Mesenteric fat pad (tissue), 1 donor: ENCODE results near the gene FYCO1. TPM values are rescaled to one million over a fixed set of nuclear protein-coding genes. Genes with fewer than 3 reads are reported as not detected.
A peak's percentile ranks its signal among the peaks of the same experiment; 100 is the strongest.

Source experiments
- DNase-seq: peaks from one replicate; pipeline ENCODE4 v3.0.0-alpha.2; 2020; ENCODE audit warnings: low spot score
- total RNA-seq: library from RNA; stranded (reverse); fragmentation: NEBNext Ultra II Directional; extraction: Animal tissue kit (Norgen Biotek cat#: 25700); gene quantifications from one replicate; pipeline ENCODE4 v1.2.1, GENCODE V29; 2021
- donor health status: DM: yes; HTN: yes; CAD: no.

FYCO1 gene
- total RNA-seq, 1 donor from 2014 or later = 43.5 TPM

DNA sequence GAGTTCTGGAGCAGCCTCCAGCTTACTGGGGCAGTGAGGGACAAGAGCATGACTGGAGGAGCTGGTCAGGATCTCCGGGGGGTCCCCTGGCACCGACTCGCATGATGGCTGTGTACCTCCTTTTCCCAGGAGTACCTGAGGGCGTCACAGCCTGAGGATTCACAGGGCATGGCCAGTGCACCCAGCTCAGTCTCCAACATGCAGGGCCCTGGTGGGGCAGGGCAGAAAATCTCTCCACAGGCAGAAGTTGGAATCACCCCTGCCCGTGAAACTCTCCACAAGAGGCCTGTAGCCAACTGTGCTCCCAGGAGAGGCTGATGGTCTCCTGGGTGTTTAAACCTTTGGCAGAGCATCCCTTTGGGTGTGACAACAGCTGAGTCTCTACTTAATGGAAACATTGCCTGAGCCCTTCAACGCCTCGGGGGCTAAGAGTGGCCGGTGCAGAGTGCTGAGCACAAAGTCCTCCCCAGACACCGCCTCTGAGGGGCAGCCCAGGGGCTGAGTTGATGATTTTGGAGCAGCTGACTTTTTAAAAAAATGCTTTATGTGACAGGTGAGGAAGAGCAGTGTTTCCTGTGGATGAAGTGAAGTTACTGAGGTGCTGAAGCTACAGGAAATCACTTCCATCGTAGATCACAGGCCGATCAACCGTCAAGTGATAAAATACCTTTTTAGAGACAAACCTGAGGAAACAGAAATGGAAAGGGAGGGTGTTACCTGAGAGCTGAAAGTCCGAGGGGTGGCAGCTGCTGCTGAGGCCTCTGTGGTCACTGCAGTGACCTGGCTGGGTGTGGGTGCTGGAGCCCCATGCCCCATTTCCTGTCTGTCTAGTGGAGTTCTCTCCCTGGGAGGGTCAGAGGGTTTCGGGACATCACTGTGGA lies 74.2 kb downstream of the FYCO1 start:
- peak; percentile 78 for DNase-seq

DNA sequence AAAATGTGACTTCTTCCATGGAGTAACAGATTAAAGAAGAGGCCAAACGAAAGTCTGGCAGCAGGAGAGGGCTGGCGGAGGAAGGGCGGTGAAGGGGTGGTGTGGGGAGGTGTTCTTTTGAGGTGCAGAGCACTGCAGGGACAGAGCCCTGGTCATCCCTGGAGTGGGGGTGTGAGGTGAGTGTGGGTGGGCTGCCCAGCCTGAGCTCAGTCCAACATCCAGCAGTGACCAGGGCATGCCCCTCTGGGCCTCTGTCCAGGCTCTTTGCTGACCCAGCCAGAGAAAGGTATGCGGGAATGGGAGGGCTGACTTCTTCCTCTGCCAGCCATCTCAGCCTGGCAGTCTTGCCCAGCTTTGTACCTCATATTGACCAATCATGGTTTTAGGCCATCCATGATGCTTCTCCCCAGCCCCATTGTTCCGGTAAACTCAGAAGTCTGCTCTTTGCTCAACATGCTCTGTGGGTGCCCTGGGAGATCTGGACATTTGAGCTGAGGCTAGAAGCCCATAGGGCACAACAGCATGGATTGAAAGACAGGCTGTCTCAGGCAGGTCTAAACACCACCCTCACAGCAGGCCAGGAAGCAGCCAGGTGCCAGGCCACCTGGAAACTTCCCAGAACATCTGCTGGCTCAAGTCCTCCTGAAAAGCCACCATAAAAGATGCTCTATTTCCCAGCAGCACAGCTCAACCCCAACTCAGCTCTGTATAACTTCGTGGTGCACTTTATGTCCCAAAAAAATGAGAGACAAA lies 78.3 kb downstream of the FYCO1 start:
- DNase-seq = peak; percentile 49

DNA sequence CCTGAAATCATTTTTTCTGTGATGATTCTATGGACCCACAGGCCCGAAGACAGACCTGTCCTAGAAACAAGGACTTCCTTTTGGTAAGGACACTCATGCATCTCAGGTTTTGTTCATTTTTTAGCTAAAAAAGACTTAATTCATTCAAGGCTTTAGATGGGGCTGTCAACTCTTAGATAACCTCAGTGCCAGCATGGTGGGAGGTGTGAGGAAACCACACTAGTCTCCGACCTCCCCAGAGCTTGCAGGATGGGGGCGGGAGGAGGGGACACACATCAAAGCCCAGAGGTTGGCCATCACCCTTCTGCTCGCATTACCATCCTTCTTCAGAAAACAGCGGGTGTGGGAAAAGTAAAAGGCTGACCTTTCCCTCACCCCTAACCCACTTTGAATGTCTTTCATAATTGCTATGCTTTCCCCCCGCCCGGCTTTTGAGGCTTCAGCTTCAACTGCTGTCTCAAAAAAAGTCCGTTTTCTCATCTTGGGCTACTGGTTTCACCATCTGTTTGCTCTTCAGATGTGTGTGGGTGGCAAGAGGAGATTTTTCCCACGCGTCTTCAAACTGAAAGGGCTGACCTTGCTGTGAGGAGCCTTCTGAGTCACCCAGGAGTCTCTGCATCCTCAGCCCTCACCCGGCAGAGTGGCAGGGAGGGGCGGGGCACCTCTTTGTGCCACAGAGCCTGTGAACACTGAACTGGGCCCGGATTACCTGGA lies 79.9 kb downstream of the FYCO1 start:
- DNase-seq = peak; percentile 72

DNA sequence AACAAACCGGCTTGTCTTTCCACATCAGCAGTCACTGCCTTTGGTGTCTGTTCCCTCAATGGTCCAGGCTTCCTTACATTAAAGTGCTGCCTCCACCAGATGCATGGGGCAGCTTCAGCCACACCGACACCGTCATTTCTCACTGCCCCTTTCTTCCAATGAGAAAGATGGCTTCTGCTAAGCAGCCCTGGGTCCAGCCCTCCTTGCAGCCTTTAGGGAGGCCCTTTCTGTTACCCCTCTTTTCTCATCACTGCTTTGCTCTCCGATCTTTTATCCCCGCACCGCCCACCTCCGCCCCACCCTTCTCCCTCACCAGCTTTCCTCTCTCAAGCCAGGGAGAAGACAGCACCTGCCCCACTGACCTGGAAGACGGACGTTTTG lies 80.6 kb downstream of the FYCO1 start:
- DNase-seq = peak; percentile 65

DNA sequence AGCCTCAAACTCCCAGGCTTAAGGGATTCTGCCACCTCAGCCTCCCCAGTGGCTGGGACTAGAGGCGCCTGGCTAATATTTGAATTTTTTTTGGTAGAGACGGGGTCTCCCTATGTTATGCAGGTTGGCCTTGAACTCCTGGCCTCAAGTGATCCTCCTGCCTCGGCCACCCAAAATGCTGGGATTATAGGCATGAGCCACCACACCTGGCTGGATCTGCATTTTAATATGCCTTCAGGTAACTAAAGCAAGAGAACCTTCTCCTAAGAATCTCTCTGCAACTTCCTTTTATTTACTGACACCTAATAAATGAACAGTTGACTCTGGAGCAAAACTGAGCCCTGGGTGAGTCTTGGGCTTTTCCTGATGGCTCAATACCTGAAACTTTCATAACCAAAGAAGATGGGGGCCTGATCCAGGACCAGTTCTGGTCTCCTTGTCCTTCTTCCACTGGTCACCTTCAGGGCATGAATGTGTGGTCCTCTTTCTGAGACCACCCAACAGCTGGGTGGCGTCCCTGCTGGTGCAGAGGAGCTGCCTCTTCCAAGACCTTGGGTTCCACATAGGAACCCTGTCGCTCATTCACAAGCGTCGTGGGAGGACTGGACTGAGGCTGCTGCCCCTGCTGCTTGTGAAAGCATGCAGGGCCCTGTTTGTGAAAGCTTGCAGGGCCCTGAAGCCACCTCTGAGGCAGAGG lies 81.1 kb downstream of the FYCO1 start:
- DNase-seq = peak; percentile 51

DNA sequence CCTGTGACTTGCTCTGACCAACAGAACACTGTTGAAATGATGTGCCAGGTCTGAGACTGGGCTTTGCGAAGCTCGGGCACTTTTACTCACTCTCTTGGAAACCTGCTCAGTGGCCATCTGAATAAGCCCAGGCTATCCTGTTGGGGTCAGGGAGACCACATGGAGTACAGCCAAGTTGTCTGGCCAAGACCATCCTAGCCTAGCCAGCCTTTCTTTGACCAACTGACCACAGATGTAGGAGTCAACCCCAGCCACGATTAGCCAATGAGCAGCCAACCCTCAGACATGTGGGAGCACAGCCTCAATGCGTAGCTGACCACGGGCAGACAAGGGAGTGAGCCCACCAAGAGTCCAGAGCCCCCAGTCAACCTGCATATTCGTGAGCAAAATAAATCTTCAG lies 83.2 kb downstream of the FYCO1 start:
- peak; percentile 75 for DNase-seq

DNA sequence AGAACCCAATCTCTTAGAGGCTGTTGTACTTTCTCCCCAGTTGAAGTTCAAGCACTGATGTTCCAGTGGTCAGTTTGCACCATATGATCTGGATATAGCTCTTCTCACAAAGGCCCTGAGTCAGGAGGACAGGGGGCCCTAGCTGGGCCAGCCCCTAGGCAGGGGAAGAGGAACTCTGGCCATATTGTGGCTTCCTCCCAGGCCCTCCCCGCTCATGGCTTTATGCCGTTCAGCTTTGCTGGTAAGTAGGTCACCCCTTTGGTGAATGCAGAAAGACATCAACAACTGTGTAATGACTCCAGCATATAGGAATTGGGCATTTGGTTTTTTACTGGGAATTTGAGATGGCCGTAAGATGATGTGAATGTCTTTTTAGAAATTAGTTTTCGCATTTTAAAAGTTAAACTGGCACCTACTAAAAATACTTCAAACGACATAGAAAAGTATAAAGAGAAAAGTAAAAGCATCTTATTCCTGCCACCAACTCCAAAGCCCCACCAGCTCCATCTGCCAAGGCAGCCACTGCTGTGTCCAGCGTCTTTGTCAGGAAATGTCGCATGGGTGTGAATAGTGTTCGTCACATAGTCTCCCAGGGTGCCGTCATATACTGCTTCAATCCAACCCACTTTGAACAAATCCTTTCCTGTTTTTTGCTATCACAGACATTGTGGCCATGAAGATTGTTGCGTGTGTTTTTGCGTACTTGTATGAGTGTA lies 84.0 kb downstream of the FYCO1 start:
- DNase-seq = peak; percentile 62

DNA sequence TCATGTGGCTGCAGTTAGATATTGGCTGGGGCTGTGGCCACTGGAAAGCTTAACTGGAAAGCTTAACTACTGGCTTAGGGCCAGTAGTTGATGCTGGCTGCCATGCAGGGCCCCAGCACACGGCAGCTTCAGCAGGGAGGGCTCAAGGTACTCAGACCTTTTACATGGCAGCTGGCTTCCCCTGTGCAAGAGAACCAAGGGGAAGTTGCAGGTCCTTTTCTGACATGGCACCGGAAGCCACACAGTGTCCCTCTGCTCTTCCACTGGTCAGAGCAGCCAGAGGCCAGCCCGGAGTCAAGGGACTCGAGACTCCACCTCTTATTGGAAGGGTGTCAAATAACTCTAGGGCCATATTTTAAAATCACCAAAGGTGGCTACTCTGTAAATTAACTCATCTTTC lies 84.7 kb downstream of the FYCO1 start:
- peak; percentile 62 for DNase-seq

DNA sequence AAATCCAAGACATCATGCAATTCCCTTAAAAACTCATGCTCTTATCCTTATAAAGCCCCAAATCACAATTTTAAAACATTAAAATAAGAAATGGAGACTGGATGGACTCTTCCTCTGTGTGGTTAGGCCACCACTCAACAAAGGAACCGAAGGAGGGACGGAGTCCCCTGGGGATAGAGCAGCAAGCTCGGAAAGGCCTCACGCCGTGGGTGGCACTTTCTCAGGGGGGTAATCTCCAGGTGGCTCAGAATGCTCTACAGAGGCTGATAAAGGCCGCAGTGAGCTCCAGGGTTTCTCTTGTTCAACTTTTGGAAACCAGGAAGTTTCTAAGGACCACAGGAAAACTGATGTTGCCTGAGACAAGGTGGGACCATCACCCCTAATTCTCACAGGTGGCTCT lies 86.1 kb downstream of the FYCO1 start:
- DNase-seq = peak; percentile 45

DNA sequence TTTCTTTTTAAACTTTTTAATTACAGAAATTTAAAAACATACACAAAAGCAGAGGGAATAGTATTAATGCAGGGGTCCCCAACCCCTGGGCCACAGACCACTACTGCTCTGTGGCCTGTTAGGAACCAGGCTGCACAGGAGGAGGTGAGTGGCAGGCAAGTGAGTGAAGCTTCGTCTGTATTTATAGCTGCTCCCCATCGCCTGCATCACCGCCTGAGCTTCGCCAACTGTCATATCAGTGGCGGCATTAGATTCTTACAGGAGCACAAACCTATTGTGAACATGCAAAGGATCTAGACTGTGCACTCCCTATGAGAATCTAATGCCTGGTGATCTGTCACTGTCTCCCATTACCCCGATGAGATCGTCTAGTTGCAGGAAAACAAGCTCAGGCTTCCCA lies 86.9 kb downstream of the FYCO1 start:
- peak; percentile 37 for DNase-seq

DNA sequence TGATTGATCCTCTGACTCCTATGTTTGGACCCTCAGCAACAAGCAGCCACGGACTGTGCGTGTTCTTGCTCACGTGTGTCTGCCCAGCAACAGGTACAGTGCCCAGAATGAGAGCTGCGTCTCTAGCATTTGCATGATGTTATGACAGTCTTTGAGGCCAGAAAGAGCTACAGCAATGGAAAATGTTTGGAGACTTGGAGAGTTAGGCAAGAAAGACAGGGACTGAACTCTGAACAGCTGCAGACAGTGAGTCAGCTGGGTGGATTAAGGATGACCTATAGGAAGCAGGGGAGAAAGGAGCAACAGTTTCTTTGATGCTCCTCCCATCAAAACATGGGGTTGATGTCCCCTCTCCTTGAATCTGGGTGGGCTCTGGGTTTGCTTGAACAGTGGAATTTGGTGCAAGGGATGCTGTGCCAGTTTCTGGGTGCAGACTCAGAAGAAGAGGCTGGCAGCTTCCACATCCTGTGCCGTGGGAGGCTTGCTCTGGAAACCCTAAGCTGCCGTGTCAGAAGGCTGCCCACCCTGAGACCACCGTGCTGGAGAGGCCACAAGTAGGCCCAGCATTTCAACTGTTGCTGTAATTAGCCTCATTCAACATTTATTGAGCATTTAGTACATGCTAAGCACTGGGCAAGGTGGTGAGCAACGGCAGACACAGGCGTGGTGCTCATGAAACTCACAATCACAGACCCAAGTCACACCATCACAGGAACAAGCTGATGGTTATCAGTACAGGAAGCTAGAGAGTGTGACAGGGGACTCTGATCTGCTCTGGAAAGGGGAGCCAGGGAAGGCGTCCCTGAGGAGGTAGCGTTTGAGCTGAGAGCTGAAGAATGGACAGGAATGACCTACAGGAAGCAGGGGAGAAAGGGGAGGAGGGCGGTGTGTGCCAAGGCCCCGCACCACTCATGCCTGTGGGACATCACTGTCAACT lies 87.6 kb downstream of the FYCO1 start:
- peak; percentile 60 for DNase-seq

DNA sequence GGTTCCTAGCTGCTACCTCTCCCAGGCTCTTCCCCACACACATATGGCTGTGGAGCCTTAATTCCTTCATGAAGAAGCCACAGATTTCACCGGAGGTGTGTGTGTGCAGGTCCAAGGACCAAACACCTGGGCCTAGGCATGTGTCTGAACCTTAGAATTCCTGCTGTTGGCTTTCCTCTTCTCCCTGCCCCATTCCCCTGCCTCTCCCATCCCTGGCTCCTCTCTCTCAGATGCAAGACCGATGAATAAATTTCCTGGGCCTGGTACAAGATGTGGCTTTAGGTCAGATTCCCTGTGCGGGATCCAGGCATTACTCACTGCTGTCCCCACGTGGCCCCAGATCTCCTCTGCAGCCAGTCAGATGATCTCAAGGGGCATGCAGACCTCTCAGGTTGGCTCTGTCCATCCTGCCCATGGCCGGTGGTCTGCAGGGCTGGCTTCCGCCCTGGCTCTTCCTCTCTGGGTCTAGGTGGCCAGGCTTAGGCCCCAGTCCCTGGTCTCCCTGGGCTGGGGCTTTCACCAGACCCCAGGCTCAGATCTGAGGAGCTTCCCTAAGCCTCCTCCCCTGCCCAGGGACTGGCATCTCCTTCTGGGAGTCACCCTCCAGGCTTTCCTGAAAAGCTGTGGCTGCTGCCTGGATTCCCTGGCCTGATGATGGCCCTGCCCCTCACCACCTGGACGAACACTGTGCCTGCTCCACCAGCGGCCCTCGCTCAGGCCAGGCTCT lies 88.8 kb downstream of the FYCO1 start:
- DNase-seq = no peak

DNA sequence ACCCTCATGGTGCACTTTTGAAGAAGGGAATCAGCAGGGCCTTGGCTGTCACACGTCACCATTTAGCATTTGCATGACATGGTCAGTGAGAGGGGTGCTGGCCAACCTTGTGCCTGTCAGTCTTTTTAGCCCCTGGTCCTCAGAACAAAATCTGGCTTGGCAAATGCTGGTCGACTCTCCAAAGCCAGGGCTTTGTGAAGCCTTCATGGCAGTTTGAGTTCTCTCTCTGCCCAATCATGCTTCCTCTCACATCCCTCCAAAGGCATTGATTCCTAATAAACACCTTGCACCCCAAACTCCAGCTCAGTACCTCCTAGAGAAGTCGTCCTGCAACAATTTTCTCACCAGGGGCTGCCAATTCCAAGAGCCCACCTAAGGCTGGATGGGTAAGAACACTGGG lies 89.9 kb downstream of the FYCO1 start:
- no peak for DNase-seq

DNA sequence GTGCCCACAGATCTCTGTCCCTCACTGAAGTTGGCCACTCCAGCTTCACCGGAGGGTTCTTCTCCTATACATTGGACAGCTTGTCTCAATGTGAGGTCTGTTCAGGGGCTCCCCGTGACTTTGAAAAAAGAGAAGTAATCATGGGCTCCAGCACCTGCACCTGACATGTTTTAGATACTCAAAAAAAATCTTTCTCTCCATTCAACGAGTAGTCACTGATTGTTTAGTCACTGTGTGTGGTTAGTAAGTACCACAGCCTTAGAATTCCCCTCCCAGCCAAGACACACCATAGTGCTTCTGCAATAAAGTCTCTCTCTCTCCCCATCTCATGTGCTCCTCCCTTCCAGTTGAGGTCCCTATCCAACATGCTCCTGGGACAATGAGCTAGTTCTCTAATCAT lies 90.7 kb downstream of the FYCO1 start:
- DNase-seq = no peak

DNA sequence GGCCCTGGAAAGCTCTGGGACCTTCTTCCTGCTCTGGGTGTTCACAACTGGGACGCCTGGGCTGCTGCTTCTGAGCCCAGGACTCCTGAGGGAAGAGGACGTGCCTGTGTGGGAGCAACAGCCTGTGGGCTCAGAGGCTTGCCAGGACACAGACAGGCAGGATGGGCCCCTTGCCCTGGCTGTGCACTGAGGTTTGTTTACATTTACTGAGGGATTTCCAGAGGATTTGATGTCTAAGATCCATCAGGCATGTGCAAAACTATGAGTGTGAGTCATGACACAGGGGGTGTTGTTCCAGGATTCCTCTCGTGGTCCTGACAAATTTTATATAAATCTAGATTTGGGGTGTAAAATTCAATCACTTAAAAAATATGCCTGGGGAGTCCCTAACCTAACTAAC lies 98.7 kb downstream of the FYCO1 start:
- no peak for DNase-seq

DNA sequence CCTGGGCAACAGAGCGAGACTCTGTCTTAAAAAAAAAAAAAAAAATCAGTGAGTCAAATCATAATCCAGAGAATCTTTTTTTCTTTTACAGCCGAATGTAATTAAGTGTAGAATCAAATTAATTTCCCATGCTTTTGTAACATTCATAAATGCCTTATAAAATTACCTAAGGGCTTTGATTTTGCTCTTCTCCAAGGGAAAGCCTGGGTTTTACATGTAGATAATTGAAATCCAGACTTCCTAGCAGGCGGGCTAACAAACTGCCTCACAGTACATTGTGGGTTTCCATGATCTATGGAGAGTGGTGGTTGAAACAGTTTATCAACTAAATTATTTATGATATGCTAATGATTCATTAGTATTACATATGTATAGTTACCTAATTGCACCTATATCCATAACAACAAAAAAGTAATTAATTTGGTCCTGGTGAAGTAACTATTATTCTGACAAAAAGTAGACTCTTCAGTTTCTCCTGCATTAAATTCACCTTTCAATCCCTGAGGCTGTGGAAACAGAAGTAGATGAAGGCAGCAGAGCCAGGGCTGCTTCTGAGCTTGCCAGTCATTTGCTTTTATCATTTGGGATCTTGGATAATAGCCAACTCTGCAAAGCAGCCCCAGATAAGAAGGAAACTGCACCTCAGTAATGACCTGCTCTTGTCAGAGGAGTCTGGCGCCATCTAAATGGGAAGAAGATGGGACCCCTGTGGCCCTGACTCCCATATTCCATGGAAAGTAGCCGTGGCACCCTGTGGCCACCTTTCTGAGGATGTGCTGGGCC lies 99.7 kb downstream of the FYCO1 start:
- DNase-seq = no peak

DNA sequence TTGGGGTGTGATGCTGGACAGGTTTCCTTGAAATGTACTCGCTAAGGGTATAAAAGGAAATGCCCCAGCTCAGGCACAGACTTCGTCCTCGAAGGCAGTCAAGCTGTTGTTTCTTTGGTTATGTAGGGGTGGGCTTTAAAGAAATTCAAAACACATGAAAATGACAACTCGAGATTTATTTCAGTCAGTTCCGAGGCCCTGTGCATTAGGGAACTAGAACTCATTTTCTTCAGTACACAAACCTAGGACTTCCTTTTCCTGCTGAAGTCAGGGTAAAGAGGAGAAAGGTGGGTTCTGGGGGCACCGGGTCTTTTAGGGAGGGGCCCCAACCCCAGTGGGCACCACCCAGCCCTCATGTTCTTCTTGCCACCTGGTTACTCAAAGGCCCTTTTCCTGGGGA lies 101.6 kb downstream of the FYCO1 start:
- no peak for DNase-seq

DNA sequence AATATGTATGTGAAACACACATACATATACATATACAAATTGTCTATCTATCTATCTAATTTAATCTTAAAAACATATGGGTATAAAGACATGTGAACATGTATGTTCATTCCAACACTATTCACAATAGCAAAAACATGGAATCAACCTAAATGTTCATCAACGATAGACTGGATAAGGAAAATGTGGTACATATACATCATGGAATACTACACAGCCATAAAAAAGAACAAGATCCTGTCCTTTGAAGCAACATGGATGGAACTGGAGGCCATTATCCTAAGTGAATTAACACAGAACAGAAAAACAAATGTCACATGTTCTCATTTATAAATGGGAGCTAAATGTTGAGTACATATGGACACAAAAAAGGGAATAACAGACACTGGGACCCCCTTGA lies 103.5 kb downstream of the FYCO1 start:
- no peak for DNase-seq
